GM18519 (cell line): ENCODE measurements around the gene ISLR.

ENCODE experiments used
- ATAC-seq: cut with Tn5 transposase; IDR thresholded peaks from one replicate; pipeline ENCODE4 v1.9.1; 2021; ENCODE audit warnings: mild to moderate bottlenecking, moderate library complexity; ENCODE audit not compliant: unreplicated experiment, low FRiP score

ISLR gene, protein sequence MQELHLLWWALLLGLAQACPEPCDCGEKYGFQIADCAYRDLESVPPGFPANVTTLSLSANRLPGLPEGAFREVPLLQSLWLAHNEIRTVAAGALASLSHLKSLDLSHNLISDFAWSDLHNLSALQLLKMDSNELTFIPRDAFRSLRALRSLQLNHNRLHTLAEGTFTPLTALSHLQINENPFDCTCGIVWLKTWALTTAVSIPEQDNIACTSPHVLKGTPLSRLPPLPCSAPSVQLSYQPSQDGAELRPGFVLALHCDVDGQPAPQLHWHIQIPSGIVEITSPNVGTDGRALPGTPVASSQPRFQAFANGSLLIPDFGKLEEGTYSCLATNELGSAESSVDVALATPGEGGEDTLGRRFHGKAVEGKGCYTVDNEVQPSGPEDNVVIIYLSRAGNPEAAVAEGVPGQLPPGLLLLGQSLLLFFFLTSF

DNA sequence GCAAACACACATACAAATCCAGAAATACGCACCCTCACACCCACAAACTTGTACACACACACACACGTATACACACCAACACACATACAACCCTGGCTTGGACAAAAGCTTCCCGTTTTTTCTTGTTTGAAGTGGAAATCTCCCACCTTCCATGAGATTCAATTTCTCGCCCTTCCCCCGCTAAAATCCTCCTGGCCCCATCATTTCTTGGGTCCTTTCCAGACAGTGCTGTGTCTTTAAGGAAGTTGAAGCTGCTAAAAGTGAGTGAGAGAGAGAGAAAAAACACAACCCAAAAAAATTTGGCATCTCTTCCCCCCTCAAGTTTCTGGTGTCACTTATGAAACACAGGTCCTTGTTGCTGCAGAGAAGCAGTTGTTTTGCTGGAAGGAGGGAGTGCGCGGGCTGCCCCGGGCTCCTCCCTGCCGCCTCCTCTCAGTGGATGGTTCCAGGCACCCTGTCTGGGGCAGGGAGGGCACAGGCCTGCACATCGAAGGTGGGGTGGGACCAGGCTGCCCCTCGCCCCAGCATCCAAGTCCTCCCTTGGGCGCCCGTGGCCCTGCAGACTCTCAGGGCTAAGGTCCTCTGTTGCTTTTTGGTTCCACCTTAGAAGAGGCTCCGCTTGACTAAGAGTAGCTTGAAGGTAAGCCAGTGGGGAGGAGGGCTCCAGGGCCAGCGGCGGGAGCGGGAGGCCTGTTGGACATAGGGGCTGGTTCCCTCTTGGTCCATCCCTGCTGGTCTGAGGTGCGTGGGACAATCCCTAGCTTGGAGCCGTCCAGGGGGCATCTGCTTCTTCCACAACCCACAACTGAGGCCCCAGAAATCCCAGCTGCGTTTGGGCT lies at the start of gene ISLR:
ISLR (plus strand) TSS at position 331 of the 839 bp plus-strand sequence. CDS start 1,149 bp downstream, outside the sequence.
- ATAC-seq, result no peak

DNA sequence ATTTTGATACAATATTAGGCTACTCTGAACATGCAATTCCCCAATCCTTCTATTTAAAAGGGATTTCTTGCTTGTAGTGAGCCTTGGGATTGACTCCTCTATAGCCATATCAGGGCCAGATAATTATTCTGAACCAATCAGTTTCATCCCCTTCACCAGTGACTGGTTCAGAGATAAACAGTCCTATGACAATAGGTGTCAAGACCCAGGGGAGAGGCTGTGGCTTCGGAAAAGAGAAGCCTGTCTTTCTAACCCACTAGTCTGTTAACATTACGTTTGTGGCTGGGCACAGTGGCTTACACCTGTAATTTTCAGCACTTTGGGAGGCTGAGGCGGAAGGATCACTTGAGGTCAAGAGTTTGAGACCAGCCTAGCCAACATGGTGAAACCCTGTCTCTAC lies 49.3 kb upstream of the ISLR start:
- ATAC-seq, result no peak

DNA sequence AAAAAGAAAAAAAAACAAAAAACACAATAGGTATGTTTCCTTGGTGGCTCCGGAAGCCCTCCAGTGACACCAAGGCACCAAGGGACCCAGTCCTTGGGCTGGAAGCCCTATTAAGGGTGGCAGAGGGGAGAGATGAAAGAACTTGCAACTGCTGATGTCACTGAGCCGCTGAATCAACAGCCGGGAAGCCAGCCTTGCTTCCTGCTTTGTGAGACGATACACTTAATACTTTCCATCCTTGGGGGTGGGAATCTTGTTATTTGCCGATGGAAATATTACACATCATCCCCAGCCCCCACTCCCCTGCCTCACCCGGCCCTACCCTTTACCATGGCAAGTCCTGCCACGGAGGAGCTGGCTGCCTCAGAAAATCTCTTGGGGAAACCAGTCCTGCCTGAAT lies 48.8 kb upstream of the ISLR start:
- ATAC-seq, result no peak

DNA sequence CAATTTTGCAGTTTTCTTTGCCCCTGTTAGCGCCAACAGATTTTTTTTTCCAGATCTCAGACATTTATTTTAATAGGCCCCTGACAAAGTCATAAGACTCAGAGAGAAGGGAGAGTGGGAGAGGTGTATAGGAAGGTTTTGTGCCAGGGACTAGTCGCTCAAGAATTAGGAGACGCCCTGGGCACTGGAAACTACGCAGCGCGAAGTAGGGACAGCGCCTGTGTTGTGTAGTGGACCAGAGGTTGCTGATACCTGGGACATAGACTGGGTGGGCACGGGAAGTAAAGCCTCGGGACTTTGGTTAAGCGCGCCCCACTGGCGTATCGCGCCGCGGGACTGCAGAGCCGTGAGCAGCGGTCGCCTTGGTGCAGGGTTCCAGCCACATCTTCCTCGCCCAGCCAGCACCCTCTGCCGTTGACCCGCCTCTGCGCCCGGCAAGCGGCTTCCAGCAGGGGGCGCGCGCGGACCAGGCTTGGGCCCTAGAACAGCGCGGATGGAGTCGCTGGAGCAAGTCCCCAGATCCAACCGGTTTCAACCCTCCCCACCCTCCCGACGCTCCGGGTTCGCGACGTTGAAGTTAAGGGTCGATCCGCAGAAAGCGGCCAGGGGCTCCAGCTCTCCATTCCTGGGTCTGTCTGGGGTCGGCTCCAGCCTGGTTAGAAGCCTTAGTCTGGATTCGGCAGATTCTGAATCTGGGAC lies 46.1 kb upstream of the ISLR start:
- ATAC-seq, result no peak

DNA sequence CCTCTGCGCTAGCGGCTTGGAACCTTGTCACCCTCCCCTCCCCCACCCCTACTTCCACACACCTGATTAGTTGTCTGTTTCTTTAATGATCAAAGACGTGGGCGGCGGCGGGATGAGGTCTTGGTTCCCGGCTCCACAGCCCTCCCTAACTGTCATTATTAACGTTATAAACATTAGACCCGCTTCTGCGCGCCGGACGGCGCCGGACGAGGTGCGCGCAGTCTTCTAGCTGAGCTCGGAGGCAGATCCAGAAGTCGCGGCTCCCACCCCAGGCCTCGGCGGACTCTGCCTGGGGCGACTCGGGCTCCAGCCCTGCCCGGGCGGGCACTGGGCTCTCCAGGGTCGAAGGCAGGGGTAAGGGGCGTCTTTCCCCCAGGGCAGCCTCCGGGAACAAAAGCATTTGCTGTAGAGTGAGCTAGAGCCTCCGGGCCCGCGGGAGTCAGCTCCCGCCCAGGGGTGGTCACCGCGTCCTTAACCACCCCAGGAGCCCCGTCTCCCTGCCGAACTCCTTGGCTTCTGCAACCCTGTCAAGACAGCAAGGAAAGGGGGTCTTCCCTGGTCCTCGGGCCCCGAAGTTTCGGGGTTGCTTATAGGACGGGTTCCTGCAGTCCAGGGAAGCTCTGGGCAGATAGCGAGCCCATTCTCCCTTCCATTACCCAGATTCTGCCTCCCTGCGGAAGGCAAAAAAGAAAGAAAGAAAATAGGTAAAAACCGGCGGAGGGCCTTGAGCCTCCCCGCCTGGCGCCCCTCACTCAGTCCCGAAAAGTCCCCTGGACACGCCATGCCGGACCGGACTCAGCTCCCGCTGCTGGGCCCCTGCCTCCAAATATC lies 45.3 kb upstream of the ISLR start:
- no peak for ATAC-seq

DNA sequence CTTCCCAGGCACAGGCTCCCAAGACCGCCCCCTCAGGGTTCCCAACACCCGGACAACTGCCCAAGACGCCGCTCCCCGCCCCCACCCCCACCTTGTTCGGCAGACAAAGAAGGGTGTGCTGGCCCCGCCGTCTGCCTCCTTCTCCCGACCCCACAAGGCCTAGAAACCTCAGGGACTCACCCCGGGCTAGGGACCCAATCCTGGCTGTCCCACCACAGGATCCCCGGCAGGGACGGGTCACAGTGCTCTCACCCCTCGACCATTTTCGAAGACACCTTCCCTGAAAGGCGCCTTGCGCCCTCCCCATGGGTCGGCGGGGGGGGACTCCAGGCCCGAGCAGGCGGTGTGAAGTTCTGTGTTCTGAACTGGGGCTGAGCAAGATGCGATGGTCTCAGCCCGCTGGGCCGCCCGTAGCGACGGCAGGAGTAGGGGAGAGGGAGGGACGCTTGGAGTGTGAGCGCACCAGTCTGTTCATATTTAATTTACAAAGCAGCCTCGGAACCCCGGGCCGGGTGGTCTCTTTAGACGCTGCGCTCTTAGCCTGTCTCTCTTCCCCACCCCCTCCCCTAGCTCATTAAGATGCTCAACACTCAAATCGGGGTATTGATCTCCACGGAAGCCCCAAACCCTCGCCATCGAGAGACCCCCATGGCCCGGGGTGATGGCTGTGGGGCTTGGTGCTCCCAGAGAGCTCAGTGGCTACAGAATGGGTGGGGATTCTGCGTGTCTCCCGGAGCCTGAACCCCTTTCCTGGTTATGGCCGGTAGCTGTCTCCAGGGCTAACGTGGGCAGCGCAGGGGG lies 44.5 kb upstream of the ISLR start:
- no peak for ATAC-seq

DNA sequence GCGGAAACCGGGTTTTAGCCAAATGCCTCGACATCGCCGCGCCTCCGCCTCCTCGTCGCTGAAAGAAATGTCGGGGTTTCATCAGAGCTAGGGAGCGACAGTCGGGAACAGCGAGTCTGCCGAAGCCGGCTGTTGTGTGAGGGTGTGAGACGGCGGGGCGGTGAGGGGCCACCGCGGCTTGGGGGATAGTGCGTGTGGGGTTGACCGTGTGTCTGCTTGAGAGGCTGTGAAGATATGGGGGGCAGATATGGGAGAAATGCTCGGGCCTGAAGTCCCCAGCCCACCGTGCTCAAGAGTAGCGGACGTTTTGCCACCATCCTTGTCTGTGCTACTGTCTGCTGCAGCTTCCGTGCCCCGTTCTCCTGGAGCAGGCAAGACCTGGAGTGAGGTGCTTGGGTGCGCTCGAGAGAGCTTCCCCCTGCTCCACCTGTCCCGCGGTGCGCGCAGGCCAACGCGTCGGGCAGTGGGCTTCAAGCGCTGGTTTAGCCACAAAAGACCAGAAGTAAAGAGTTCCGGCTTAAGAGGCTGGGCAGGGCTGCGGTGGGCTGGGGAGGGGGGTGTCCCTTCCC lies 43.8 kb upstream of the ISLR start:
- ATAC-seq, result no peak

DNA sequence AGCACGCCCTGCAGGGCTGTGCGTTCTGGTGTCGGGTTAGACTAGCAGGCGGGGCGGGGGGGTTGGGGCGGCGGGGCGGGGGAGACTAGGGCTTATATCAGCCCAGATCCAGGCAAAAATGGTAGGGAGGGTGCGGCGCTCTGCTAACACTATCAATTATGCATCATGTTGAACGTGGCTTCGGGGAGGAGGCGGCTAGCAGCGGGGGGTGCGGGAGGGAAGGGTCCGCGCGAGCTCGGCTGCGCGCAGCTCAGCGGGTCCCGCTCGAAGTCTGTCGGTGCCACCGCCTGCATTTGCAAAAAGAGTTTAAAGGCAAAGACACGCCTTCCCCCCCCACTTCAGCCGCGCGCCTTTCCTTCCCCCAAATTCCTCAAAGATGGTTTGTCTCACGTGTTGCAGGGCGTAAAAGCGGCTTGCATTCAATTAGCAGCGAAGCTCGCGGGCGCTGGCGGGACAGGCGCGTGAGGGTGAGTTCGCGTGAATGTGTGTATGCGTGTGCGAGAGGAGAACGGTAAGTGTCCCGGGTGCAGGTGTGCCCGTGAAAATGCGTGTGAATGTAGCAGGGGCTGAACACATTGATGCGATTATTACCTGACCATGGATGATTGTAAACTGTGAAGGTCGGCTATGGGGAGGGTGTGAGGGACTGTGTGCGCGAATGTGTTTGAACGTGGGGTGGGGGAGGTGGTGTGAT lies 43.2 kb upstream of the ISLR start, which contains the start of gene ISLR2:
ISLR2 (plus strand) TSS at position 432 of the 694 bp plus-strand sequence. CDS start 2,169 bp downstream, outside the sequence.
- no peak for ATAC-seq

DNA sequence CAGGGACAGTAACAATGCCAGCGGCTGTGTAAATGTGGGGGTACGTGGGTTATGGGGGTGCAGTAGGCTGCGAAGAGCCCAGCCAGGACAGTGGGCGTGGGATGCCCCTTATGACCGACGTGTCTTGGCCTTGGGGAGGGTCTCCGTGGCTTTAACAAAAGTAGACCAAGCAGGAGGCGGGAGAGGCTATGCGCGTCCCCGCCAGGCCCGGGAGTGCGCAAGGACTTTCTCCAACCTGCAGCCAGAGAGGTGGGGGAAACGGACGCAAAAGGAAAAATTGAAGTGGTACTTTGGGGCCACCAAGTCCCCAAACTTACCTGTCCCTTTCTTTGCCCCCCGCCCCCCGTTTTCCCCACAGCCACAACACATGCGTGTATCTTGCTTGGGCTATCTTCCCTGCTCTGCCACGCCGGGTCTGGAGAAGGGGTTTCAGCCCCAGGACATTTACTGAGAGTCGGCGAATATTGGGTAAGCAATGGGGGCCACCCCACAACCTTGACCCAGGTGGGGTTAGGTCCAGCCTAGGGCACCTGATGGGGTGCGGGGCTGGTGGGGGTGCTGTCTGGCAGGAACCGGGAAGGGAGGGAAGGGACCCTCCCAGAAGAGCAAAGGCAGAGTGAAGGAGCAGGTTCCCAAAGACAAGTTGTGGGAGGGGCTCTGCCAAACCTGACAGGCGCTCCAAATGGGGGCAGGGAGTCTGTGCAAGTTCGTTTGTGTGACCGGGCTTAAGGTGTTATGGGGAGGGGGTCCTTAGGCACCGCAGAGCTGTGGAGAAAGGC lies 42.5 kb upstream of the ISLR start:
- ATAC-seq, result no peak

DNA sequence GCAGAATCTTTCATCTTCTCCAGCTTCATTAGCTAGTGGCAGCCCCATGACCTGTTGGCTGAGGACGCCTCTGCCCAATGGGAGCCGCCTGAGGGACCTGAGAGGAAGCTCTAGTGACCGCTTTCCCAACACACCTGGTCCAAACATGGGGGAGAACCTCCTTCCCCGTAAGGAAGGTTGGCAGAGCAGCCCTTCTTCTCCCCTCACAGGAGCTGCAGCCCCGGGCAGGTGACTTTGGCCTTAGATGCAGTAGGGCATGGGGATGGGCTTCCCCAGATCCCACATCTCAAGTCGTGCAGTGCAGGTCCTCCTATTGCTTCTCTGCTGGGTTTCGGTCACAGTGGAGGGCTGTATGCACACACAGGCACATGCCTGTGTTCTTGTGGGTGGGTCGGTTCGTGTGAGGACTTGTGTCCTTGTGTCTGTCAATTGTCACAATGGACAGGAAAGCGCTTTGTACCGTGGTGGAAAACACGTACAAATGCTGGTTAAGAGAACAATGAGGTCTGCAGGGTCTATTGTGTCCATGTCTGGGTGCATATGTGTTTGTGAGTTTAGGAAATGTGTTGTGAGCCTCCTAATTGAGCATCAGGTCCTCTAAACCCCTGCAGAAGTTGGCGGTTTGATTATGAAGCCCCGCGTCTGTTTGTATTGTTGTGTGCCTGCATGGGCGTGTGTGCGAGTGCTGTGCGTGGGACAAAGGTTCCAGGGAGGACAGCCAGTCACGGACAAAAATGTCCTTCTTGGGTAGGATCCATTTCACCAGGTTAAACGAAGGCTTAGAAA lies 41.7 kb upstream of the ISLR start:
- ATAC-seq, result no peak

DNA sequence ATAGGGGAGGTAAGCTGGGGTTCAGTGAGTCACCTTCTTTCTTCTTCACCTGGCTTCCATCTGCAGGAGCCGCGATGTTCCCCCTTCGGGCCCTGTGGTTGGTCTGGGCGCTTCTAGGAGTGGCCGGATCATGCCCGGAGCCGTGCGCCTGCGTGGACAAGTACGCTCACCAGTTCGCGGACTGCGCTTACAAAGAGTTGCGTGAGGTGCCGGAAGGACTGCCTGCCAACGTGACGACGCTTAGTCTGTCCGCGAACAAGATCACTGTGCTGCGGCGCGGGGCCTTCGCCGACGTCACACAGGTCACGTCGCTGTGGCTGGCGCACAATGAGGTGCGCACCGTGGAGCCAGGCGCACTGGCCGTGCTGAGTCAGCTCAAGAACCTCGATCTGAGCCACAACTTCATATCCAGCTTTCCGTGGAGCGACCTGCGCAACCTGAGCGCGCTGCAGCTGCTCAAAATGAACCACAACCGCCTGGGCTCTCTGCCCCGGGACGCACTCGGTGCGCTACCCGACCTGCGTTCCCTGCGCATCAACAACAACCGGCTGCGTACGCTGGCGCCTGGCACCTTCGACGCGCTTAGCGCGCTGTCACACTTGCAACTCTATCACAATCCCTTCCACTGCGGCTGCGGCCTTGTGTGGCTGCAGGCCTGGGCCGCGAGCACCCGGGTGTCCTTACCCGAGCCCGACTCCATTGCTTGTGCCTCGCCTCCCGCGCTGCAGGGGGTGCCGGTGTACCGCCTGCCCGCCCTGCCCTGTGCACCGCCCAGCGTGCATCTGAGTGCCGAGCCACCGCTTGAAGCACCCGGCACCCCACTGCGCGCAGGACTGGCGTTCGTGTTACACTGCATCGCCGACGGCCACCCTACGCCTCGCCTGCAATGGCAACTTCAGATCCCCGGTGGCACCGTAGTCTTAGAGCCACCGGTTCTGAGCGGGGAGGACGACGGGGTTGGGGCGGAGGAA lies 40.5 kb upstream of the ISLR start:
- no peak for ATAC-seq

DNA sequence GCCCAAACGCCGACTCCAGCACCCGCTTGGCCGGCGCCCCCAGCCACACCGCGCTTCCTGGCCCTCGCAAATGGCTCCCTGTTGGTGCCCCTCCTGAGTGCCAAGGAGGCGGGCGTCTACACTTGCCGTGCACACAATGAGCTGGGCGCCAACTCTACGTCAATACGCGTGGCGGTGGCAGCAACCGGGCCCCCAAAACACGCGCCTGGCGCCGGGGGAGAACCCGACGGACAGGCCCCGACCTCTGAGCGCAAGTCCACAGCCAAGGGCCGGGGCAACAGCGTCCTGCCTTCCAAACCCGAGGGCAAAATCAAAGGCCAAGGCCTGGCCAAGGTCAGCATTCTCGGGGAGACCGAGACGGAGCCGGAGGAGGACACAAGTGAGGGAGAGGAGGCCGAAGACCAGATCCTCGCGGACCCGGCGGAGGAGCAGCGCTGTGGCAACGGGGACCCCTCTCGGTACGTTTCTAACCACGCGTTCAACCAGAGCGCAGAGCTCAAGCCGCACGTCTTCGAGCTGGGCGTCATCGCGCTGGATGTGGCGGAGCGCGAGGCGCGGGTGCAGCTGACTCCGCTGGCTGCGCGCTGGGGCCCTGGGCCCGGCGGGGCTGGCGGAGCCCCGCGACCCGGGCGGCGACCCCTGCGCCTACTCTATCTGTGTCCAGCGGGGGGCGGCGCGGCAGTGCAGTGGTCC lies 39.7 kb upstream of the ISLR start:
- ATAC-seq, result no peak

DNA sequence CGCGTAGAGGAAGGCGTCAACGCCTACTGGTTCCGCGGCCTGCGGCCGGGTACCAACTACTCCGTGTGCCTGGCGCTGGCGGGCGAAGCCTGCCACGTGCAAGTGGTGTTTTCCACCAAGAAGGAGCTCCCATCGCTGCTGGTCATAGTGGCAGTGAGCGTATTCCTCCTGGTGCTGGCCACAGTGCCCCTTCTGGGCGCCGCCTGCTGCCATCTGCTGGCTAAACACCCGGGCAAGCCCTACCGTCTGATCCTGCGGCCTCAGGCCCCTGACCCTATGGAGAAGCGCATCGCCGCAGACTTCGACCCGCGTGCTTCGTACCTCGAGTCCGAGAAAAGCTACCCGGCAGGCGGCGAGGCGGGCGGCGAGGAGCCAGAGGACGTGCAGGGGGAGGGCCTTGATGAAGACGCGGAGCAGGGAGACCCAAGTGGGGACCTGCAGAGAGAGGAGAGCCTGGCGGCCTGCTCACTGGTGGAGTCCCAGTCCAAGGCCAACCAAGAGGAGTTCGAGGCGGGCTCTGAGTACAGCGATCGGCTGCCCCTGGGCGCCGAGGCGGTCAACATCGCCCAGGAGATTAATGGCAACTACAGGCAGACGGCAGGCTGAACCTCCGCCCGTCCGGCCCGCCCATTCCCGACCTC lies 39.0 kb upstream of the ISLR start:
- ATAC-seq, result no peak

DNA sequence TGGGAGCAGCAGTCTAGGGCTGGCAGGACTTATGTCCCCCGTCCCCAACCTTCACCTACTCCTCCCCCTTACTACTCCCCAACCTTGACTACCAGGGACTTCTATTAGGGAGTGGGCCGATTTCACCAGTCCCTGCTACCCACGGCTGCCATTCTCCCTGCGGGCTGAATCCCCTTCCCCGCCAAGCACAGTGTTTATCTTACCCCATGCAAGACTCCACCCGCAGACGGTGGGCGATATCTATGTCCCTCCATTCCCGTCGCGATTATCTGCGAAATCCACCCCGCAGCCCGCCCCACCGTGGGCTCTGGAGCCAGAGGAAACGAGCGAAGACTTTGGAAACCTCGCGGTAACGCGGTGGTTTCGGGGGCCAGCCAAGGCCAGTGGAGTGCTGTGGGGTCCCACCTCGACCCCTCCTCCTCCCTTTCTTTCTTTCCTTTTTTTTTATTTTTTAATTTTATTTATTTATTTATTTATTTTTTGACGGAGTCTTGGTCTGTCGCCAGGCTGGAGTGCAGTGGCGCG lies 38.4 kb upstream of the ISLR start:
- ATAC-seq, result no peak

DNA sequence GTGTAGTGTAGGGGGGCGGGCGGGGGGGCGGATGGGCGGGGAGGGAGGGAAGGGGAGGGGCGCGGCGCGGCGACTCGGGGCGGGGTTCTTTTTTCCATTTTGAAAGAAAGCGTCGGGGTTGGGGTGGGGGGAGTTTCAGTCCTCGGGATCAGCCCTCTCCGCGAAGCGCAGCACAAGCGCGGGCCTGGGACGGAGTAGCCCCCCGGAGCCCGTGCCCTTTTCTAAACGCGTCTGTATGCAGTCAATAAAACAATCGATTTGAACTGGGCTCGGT lies 37.0 kb upstream of the ISLR start:
- no peak for ATAC-seq
